ENCODE data around the gene ZNF500. TPM values are rescaled to one million over a fixed set of nuclear protein-coding genes. Genes with fewer than 3 reads are reported as not detected.

The ZNF500 gene
- total and polyA plus RNA-seq, 2 experiments from 2014 or later = 5.8 to 15.3 TPM

DNA sequence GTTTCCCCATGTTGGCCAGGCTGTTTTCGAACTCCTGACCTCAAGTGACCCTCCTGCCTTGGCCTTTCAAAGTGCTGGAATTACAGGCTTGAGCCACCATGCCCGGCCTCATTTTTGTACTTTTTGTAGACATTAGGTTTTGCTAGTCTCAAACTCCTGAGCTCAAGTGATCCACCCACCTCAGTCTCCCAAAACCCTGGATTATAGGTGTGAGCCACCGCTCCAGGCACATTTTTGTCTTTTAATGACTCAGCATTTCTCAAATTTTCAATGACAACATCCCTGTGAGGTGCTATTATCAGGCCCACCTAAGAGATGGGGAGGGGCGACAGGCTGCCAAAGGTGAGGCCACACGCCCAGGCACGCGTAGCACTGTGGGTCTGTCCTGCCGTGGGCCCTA lies 20.1 kb upstream of the ZNF500 start (continued):
- TF ChIP-seq, protein P1, sequence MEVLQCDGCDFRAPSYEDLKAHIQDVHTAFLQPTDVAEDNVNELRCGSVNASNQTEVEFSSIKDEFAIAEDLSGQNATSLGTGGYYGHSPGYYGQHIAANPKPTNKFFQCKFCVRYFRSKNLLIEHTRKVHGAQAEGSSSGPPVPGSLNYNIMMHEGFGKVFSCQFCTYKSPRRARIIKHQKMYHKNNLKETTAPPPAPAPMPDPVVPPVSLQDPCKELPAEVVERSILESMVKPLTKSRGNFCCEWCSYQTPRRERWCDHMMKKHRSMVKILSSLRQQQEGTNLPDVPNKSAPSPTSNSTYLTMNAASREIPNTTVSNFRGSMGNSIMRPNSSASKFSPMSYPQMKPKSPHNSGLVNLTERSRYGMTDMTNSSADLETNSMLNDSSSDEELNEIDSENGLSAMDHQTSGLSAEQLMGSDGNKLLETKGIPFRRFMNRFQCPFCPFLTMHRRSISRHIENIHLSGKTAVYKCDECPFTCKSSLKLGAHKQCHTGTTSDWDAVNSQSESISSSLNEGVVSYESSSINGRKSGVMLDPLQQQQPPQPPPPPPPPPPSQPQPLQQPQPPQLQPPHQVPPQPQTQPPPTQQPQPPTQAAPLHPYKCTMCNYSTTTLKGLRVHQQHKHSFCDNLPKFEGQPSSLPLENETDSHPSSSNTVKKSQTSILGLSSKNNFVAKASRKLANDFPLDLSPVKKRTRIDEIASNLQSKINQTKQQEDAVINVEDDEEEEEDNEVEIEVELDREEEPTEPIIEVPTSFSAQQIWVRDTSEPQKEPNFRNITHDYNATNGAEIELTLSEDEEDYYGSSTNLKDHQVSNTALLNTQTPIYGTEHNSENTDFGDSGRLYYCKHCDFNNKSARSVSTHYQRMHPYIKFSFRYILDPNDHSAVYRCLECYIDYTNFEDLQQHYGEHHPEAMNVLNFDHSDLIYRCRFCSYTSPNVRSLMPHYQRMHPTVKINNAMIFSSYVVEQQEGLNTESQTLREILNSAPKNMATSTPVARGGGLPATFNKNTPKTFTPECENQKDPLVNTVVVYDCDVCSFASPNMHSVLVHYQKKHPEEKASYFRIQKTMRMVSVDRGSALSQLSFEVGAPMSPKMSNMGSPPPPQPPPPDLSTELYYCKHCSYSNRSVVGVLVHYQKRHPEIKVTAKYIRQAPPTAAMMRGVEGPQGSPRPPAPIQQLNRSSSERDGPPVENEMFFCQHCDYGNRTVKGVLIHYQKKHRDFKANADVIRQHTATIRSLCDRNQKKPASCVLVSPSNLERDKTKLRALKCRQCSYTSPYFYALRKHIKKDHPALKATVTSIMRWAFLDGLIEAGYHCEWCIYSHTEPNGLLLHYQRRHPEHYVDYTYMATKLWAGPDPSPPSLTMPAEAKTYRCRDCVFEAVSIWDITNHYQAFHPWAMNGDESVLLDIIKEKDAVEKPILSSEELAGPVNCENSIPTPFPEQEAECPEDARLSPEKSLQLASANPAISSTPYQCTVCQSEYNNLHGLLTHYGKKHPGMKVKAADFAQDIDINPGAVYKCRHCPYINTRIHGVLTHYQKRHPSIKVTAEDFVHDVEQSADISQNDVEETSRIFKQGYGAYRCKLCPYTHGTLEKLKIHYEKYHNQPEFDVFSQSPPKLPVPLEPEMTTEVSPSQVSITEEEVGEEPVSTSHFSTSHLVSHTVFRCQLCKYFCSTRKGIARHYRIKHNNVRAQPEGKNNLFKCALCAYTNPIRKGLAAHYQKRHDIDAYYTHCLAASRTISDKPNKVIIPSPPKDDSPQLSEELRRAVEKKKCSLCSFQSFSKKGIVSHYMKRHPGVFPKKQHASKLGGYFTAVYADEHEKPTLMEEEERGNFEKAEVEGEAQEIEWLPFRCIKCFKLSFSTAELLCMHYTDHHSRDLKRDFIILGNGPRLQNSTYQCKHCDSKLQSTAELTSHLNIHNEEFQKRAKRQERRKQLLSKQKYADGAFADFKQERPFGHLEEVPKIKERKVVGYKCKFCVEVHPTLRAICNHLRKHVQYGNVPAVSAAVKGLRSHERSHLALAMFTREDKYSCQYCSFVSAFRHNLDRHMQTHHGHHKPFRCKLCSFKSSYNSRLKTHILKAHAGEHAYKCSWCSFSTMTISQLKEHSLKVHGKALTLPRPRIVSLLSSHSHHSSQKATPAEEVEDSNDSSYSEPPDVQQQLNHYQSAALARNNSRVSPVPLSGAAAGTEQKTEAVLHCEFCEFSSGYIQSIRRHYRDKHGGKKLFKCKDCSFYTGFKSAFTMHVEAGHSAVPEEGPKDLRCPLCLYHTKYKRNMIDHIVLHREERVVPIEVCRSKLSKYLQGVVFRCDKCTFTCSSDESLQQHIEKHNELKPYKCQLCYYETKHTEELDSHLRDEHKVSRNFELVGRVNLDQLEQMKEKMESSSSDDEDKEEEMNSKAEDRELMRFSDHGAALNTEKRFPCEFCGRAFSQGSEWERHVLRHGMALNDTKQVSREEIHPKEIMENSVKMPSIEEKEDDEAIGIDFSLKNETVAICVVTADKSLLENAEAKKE (CRISPR knock-in tag; IDR thresholded peaks at IDR 0.05) = no peak

DNA sequence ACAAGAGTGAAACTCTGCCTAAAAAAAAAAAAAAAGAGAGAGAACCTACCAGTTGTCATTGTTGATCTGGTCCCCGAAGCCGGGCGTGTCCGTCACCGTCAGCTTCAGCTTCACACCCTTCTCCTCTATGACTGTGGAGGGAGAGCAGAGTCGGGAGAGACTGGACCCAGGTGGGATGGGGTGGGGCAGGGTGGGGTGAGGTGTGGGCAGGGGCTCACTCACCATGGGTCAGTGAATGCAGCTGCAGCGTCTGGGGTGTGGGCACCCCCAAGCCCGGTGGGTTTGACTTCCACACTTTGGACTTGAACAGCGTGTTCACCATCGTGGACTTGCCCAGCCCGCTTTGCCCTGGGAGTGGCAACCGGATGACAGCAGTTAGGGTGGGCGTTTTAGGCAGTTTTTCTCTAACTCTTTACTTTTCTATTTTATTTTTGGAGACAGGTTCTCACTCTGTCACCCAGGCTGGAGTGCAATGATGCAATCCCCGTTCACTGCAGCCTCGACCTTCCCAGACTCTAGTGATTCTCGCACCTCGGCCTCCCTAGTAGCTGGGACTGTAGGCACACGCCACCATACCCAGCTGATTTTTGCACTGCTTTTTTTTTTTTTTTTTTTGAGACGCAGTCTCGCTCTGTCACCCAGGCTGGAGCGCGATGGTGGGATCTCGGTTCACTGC lies 18.9 kb upstream of the ZNF500 start:
- Histone ChIP-seq H3K27me3 (ENCODE audit: insufficient read depth) (no peaks in the 10 kb centered on the region), H3K79me2 (replicated peaks; ENCODE audit: insufficient read depth) (no peaks in the 10 kb centered on the region), H3K4me1 (ENCODE audit: insufficient read depth) (peaks cover 12% of the 10 kb centered on the region; the same call in 1 of the 2 replicates), H4K20me1 (replicated peaks; ENCODE audit: insufficient read depth) (no peaks in the 10 kb centered on the region), H3K4me2 (no peak overlapping the region), H3K36me3 (ENCODE audit: insufficient read depth) (no peaks in the 10 kb centered on the region), H3F3A (replicated peaks; ENCODE audit: low read depth) (no peaks in the 10 kb centered on the region), H2AFZ (no peak overlapping the region), H3K4me3 (no peak overlapping the region), H3K27ac (ENCODE audit: low read depth) (no peak overlapping the region), H3K9me2 (ENCODE audit: insufficient read depth) (no peaks in the 10 kb centered on the region)
- Mint-ChIP-seq H3K27me3 (ENCODE audit: insufficient read depth, low read depth, poor library complexity) (peaks cover 27% of the 10 kb centered on the region), H3K27ac (no peak overlapping the region), H3K36me3 (ENCODE audit: low read depth) (peaks cover 19% of the 10 kb centered on the region), H3K4me3 (no peak overlapping the region), H3K4me1 (peaks cover 13% of the 10 kb centered on the region), H3K9me3 (peaks cover 2% of the 10 kb centered on the region; the same call in 2 of the 3 replicates)
- ATAC-seq = no peak
- DNase-seq (ENCODE audit: low spot score) = no peak
- TF ChIP-seq, protein P1 (CRISPR knock-in tag; IDR thresholded peaks at IDR 0.05) = no peak
- no peak for TF ChIP-seq NANOG (IDR thresholded peaks at IDR 0.05; ENCODE audit: borderline replicate concordance)
- TF ChIP-seq CREB1 (CRISPR knock-in tag; IDR thresholded peaks at IDR 0.05; ENCODE audit: low read depth) = no peak
- TF ChIP-seq, protein P2, sequence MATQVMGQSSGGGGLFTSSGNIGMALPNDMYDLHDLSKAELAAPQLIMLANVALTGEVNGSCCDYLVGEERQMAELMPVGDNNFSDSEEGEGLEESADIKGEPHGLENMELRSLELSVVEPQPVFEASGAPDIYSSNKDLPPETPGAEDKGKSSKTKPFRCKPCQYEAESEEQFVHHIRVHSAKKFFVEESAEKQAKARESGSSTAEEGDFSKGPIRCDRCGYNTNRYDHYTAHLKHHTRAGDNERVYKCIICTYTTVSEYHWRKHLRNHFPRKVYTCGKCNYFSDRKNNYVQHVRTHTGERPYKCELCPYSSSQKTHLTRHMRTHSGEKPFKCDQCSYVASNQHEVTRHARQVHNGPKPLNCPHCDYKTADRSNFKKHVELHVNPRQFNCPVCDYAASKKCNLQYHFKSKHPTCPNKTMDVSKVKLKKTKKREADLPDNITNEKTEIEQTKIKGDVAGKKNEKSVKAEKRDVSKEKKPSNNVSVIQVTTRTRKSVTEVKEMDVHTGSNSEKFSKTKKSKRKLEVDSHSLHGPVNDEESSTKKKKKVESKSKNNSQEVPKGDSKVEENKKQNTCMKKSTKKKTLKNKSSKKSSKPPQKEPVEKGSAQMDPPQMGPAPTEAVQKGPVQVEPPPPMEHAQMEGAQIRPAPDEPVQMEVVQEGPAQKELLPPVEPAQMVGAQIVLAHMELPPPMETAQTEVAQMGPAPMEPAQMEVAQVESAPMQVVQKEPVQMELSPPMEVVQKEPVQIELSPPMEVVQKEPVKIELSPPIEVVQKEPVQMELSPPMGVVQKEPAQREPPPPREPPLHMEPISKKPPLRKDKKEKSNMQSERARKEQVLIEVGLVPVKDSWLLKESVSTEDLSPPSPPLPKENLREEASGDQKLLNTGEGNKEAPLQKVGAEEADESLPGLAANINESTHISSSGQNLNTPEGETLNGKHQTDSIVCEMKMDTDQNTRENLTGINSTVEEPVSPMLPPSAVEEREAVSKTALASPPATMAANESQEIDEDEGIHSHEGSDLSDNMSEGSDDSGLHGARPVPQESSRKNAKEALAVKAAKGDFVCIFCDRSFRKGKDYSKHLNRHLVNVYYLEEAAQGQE (IDR thresholded peaks at IDR 0.05; ENCODE audit: unreplicated experiment) = no peak

Data from GM23338 (cell line).